Liver (tissue), 9 donors: ENCODE data around the gene ZNRF2. TPM values are rescaled to one million over a fixed set of nuclear protein-coding genes. Genes with fewer than 3 reads are reported as not detected.

Experiments
- DNase-seq: peaks from one replicate; pipeline ENCODE4 v3.0.0-alpha.2; 2017; ENCODE audit warnings: low spot score
- H3K27ac ChIP-seq, 2 donors: one replicate each; pipeline ENCODE4 v1.7.0; 2013; ENCODE audit warnings: inconsistent platforms in 2 of 2, low read length in 2 of 2, control low read depth in 1 of 2, low read depth in 1 of 2, mild to moderate bottlenecking in 1 of 2
- H3K27me3 ChIP-seq, 4 donors: one replicate each; pipeline versions ENCODE4 v1.6.1 to v1.7.0; 2013; ENCODE audit warnings: low read length in 3 of 4, inconsistent platforms in 1 of 4, mild to moderate bottlenecking in 1 of 4, moderate library complexity in 1 of 4; ENCODE audit not compliant: control insufficient read depth in 4 of 4, insufficient read depth in 4 of 4
- H3K36me3 ChIP-seq, 4 donors: one replicate each; pipeline versions ENCODE4 v1.6.1 to v1.7.0; 2013; ENCODE audit warnings: low read length in 3 of 4, mild to moderate bottlenecking in 3 of 4, low read depth in 1 of 4, moderate library complexity in 1 of 4; ENCODE audit not compliant: control insufficient read depth in 4 of 4, insufficient read depth in 3 of 4
- H3K4me1 ChIP-seq, 4 donors: one replicate each; pipeline versions ENCODE4 v1.6.1 to v1.7.0; 2013; ENCODE audit warnings: low read length in 3 of 4, mild to moderate bottlenecking in 3 of 4, moderate library complexity in 1 of 4; ENCODE audit not compliant: control insufficient read depth in 4 of 4, insufficient read depth in 4 of 4
- H3K4me3 ChIP-seq, 3 donors: one replicate each; pipeline versions ENCODE4 v1.6.1 to v1.7.0; 2013; ENCODE audit warnings: low read length in 3 of 3, control low read depth in 1 of 3, low read depth in 1 of 3, mild to moderate bottlenecking in 1 of 3
- H3K9ac ChIP-seq, 2 donors: one replicate each; pipeline ENCODE4 v1.7.0; 2013; ENCODE audit warnings: low read length in 2 of 2, mild to moderate bottlenecking in 2 of 2, moderate library complexity in 2 of 2, control low read depth in 1 of 2, low read depth in 1 of 2
- H3K9me3 ChIP-seq, 4 donors: one replicate each; pipeline versions ENCODE4 v1.6.1 to v1.7.0; 2013; ENCODE audit warnings: low read length in 3 of 4; ENCODE audit not compliant: control insufficient read depth in 4 of 4
- EGR1 ChIP-seq, 2 donors: IDR thresholded peaks; 2 replicates each; pipeline ENCODE4 v1.6.1; 2016 to 2018; ENCODE audit warnings: antibody characterized with exemption in 2 of 2, low read depth in 2 of 2
- FOXA1 ChIP-seq: IDR thresholded peaks from 2 replicates; pipeline ENCODE4 v1.6.1; 2016; ENCODE audit warnings: antibody characterized with exemption
- FOXA2 ChIP-seq: IDR thresholded peaks from 2 replicates; pipeline ENCODE4 v1.6.1; 2016; ENCODE audit warnings: antibody characterized with exemption
- GABPA ChIP-seq, 2 donors: IDR thresholded peaks in 1 of 2; conservative IDR thresholded peaks in 1 of 2; 2 replicates each; pipeline ENCODE4 v1.6.1; 2016; ENCODE audit warnings: antibody characterized with exemption in 2 of 2, mild to moderate bottlenecking in 1 of 2, moderate library complexity in 1 of 2
- HNF4A ChIP-seq, 2 donors: conservative IDR thresholded peaks; 2 replicates each; pipeline ENCODE4 v1.6.1; 2016; ENCODE audit warnings: antibody characterized with exemption in 2 of 2, mild to moderate bottlenecking in 2 of 2
- HNF4G ChIP-seq: IDR thresholded peaks from 2 replicates; pipeline ENCODE4 v1.6.1; 2016; ENCODE audit warnings: antibody characterized with exemption
- JUND ChIP-seq, 2 donors: IDR thresholded peaks; 2 replicates each; pipeline ENCODE4 v1.6.1; 2016; ENCODE audit warnings: antibody characterized with exemption in 2 of 2
- NR2F2 ChIP-seq: IDR thresholded peaks from 2 replicates; pipeline ENCODE4 v1.6.1; 2016; ENCODE audit warnings: antibody characterized with exemption
- RAD21 ChIP-seq, 2 donors: IDR thresholded peaks; 2 replicates each; pipeline ENCODE4 v1.6.1; 2016; ENCODE audit warnings: antibody characterized with exemption in 2 of 2, mild to moderate bottlenecking in 2 of 2
- RXRA ChIP-seq, 2 donors: IDR thresholded peaks; 2 replicates each; pipeline ENCODE4 v1.6.1; 2017 to 2018; ENCODE audit warnings: antibody characterized with exemption in 2 of 2, mild to moderate bottlenecking in 1 of 2
- SP1 ChIP-seq: IDR thresholded peaks from 2 replicates; pipeline ENCODE4 v1.6.1; 2018; ENCODE audit warnings: antibody characterized with exemption, mild to moderate bottlenecking
- TAF1 ChIP-seq: conservative IDR thresholded peaks from 2 replicates; pipeline ENCODE4 v1.6.1; 2016; ENCODE audit warnings: antibody characterized with exemption, mild to moderate bottlenecking
- YY1 ChIP-seq: IDR thresholded peaks from 2 replicates; pipeline ENCODE4 v1.6.1; 2016; ENCODE audit warnings: antibody characterized with exemption, mild to moderate bottlenecking
- WGBS: extraction: QIAGEN DNeasy Blood & Tissue Kit; methylation state at CpG from one replicate; pipeline ENCODE4 v1.1.7; 2013; 5-methylcytosine and 5-hydroxymethylcytosine counted together
- polyA plus RNA-seq, 2 donors: library from polyadenylated mRNA; stranded (reverse) in 1 of 2; unstranded in 1 of 2; fragments of 200-250 nt in 1 of 2; fragments of >200 nt in 1 of 2; fragmentation: Nextera tagmentation in 1 of 2; extraction: Ambion mirVana in 1 of 2; gene quantifications; one replicate each; pipeline versions ENCODE4 v1.2.1 to v1.2.3, GENCODE V29; 2013 to 2015
- total RNA-seq, 2 donors: library from RNA; depleted of rRNA; stranded (reverse); fragments of >200 nt; gene quantifications; one replicate each; pipeline ENCODE4 v1.2.3, GENCODE V29; 2014
- TF ChIP-seq, protein P1 (sequence below): IDR thresholded peaks from 2 replicates; pipeline ENCODE4 v1.6.1; 2016; ENCODE audit warnings: antibody characterized with exemption, mild to moderate bottlenecking
- TF ChIP-seq, protein P2 (sequence below): fragments of 150-350 bp; IDR thresholded peaks from 2 replicates; pipeline ENCODE4 v1.5.1; 2017; ENCODE audit warnings: improper control_type of control experiment, low read depth, low read length; ENCODE audit not compliant: missing input control
- TF ChIP-seq, protein P3 (sequence below): IDR thresholded peaks from 2 replicates; pipeline ENCODE4 v1.6.1; 2016; ENCODE audit warnings: antibody characterized with exemption
- TF ChIP-seq, protein P4 (sequence below): IDR thresholded peaks from 2 replicates; pipeline ENCODE4 v1.6.1; 2016; ENCODE audit warnings: antibody characterized with exemption
- TF ChIP-seq, protein P5 (sequence below): IDR thresholded peaks from 2 replicates; pipeline ENCODE4 v1.6.1; 2016; ENCODE audit warnings: antibody characterized with exemption
- donor health status: healthy.
- donor health status: healthy.
- donor health status: healthy.
- donor health status: healthy.
- donor health status: healthy.

ZNRF2 gene
- total and polyA plus RNA-seq, 4 donors: 6.9 to 30.0 (median 12.7) TPM

DNA sequence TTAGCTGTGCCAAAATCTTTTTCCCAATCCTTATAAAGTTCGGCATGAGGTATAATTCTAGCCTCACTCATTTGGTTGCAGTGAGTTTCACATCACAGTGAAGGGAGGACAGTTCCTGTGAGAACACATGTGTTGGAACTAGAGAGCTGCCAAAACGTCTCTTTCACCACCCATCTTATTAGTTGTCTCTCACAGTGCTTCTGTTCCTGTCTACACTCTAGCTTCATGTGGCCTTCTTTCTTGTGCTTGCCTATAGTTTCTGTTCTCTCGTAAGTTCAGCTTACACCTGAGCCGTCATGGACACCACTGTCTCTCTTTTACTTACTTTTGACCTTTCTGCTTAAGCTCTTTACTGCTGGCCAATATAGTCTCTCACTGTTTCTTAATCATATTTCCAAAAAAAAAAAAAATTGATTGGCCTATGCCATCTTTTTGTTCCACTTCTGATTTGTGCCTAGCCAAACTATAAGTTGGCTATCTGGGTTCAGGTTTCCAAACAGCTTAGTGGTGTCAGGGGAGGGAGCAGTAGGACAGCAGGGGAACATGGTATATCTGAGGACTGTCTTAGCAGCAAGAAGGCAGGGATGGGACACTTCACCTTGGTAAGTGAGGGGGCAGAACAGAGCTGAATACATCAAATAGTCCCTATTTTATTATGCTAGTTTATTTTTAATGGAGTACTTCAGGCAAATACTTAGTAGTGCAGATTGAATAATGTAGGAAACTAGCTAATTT is 38.0 kb downstream of the ZNRF2 start:
- H3K9me3 ChIP-seq: no peaks in the 10 kb centered on the region
- H3K27ac ChIP-seq: peak overlapping the region; percentile 3 to 36
- H3K4me3 ChIP-seq: no peak overlapping the region
- WGBS: 55% methylated on average over 4 of the region's 4 CpGs
- H3K4me1 ChIP-seq: peaks cover 0 to 16% (median 2%) of the 10 kb centered on the region in 4 donors
- H3K27me3 ChIP-seq: no peaks in the 10 kb centered on the region
- peak overlapping the region in 1 of 2 donors; percentile 62 for H3K9ac ChIP-seq
- no peak for TF ChIP-seq SP1
- TF ChIP-seq RAD21 (IDR thresholded peaks at IDR 0.05): no peak
- TF ChIP-seq HNF4G: no peak
- TF ChIP-seq RXRA (IDR thresholded peaks at IDR 0.05): no peak
- no peak for TF ChIP-seq TAF1
- TF ChIP-seq, protein P1, sequence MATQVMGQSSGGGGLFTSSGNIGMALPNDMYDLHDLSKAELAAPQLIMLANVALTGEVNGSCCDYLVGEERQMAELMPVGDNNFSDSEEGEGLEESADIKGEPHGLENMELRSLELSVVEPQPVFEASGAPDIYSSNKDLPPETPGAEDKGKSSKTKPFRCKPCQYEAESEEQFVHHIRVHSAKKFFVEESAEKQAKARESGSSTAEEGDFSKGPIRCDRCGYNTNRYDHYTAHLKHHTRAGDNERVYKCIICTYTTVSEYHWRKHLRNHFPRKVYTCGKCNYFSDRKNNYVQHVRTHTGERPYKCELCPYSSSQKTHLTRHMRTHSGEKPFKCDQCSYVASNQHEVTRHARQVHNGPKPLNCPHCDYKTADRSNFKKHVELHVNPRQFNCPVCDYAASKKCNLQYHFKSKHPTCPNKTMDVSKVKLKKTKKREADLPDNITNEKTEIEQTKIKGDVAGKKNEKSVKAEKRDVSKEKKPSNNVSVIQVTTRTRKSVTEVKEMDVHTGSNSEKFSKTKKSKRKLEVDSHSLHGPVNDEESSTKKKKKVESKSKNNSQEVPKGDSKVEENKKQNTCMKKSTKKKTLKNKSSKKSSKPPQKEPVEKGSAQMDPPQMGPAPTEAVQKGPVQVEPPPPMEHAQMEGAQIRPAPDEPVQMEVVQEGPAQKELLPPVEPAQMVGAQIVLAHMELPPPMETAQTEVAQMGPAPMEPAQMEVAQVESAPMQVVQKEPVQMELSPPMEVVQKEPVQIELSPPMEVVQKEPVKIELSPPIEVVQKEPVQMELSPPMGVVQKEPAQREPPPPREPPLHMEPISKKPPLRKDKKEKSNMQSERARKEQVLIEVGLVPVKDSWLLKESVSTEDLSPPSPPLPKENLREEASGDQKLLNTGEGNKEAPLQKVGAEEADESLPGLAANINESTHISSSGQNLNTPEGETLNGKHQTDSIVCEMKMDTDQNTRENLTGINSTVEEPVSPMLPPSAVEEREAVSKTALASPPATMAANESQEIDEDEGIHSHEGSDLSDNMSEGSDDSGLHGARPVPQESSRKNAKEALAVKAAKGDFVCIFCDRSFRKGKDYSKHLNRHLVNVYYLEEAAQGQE: no peak
- TF ChIP-seq, protein P2, sequence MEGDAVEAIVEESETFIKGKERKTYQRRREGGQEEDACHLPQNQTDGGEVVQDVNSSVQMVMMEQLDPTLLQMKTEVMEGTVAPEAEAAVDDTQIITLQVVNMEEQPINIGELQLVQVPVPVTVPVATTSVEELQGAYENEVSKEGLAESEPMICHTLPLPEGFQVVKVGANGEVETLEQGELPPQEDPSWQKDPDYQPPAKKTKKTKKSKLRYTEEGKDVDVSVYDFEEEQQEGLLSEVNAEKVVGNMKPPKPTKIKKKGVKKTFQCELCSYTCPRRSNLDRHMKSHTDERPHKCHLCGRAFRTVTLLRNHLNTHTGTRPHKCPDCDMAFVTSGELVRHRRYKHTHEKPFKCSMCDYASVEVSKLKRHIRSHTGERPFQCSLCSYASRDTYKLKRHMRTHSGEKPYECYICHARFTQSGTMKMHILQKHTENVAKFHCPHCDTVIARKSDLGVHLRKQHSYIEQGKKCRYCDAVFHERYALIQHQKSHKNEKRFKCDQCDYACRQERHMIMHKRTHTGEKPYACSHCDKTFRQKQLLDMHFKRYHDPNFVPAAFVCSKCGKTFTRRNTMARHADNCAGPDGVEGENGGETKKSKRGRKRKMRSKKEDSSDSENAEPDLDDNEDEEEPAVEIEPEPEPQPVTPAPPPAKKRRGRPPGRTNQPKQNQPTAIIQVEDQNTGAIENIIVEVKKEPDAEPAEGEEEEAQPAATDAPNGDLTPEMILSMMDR: no peak
- TF ChIP-seq NR2F2: no peak
- TF ChIP-seq JUND (IDR thresholded peaks at IDR 0.05): no peak
- no peak for TF ChIP-seq HNF4A (conservative IDR thresholded peaks at IDR 0.05)
- TF ChIP-seq, protein P3, sequence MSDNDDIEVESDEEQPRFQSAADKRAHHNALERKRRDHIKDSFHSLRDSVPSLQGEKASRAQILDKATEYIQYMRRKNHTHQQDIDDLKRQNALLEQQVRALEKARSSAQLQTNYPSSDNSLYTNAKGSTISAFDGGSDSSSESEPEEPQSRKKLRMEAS: no peak
- no peak for TF ChIP-seq YY1
- TF ChIP-seq, protein P4, sequence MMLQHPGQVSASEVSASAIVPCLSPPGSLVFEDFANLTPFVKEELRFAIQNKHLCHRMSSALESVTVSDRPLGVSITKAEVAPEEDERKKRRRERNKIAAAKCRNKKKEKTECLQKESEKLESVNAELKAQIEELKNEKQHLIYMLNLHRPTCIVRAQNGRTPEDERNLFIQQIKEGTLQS: no peak
- TF ChIP-seq FOXA1: no peak
- TF ChIP-seq GABPA (IDR thresholded peaks at IDR 0.05 in 1 of 2, conservative IDR thresholded peaks at IDR 0.05 in 1 of 2): no peak
- no peak for TF ChIP-seq FOXA2
- TF ChIP-seq, protein P5, sequence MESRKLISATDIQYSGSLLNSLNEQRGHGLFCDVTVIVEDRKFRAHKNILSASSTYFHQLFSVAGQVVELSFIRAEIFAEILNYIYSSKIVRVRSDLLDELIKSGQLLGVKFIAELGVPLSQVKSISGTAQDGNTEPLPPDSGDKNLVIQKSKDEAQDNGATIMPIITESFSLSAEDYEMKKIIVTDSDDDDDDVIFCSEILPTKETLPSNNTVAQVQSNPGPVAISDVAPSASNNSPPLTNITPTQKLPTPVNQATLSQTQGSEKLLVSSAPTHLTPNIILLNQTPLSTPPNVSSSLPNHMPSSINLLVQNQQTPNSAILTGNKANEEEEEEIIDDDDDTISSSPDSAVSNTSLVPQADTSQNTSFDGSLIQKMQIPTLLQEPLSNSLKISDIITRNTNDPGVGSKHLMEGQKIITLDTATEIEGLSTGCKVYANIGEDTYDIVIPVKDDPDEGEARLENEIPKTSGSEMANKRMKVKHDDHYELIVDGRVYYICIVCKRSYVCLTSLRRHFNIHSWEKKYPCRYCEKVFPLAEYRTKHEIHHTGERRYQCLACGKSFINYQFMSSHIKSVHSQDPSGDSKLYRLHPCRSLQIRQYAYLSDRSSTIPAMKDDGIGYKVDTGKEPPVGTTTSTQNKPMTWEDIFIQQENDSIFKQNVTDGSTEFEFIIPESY: no peak
- no peak for TF ChIP-seq EGR1 (IDR thresholded peaks at IDR 0.05; ENCODE audit: low read depth in 2 of 2)
- peaks cover 0 to 2% (median 0%) of the 10 kb centered on the region in 4 donors for H3K36me3 ChIP-seq
- DNase-seq: no peak
